ENCODE results near the gene RABGAP1L. TPM values are rescaled to one million over a fixed set of nuclear protein-coding genes. Genes with fewer than 3 reads are reported as not detected.
"Not testable (repeated sequence)": the region's sequence is repeated elsewhere in the genome, so short reads cannot be mapped to it uniquely, and the experiment has no call there.

The RABGAP1L gene
- total RNA-seq, 1 donor from 2014 or later = 44.1 TPM

- TF ChIP-seq CTCF (IDR thresholded peaks at IDR 0.05; ENCODE audit: partially characterized antibody, unreplicated experiment) = no peak
- H3K4me1 Mint-ChIP-seq (ENCODE audit: low read depth, unreplicated experiment) = no peaks in the 10 kb centered on the region
- H3K4me3 Mint-ChIP-seq (ENCODE audit: unreplicated experiment) = no peak overlapping the region
- no peaks in the 10 kb centered on the region for H3K36me3 Mint-ChIP-seq (ENCODE audit: unreplicated experiment)
- H3K27me3 Mint-ChIP-seq (ENCODE audit: unreplicated experiment) = no peaks in the 10 kb centered on the region
- H3K27ac Mint-ChIP-seq (ENCODE audit: unreplicated experiment) = no peak overlapping the region
- H3K9me3 Mint-ChIP-seq (ENCODE audit: unreplicated experiment) = no peaks in the 10 kb centered on the region
- no peak for DNase-seq
Measured at GRCh38 chr1:174892016-174892415, 732.7 kb downstream of the RABGAP1L start.

GRCh38 chr1:174894117-174894762, 734.9 kb downstream of the RABGAP1L start:
- no peaks in the 10 kb centered on the region for H3K36me3 Mint-ChIP-seq (ENCODE audit: unreplicated experiment)
- H3K4me3 Mint-ChIP-seq (ENCODE audit: unreplicated experiment) = no peak overlapping the region
- no peak for DNase-seq
- H3K27me3 Mint-ChIP-seq (ENCODE audit: unreplicated experiment) = no peaks in the 10 kb centered on the region
- TF ChIP-seq CTCF (IDR thresholded peaks at IDR 0.05; ENCODE audit: partially characterized antibody, unreplicated experiment) = no peak
- no peaks in the 10 kb centered on the region for H3K4me1 Mint-ChIP-seq (ENCODE audit: low read depth, unreplicated experiment)
- H3K9me3 Mint-ChIP-seq (ENCODE audit: unreplicated experiment) = no peaks in the 10 kb centered on the region
- H3K27ac Mint-ChIP-seq (ENCODE audit: unreplicated experiment) = no peak overlapping the region

GRCh38 chr1:174895610-174896009, 736.3 kb downstream of the RABGAP1L start:
- not testable (repeated sequence) for H3K27me3 Mint-ChIP-seq (ENCODE audit: unreplicated experiment); H3K36me3 Mint-ChIP-seq (ENCODE audit: unreplicated experiment); H3K4me3 Mint-ChIP-seq (ENCODE audit: unreplicated experiment)

GRCh38 chr1:174898102-174898797, 738.9 kb downstream of the RABGAP1L start:
- DNase-seq = no peak
- H3K4me1 Mint-ChIP-seq (ENCODE audit: low read depth, unreplicated experiment) = peaks cover 3% of the 10 kb centered on the region
- no peak overlapping the region for H3K4me3 Mint-ChIP-seq (ENCODE audit: unreplicated experiment)
- peaks cover 5% of the 10 kb centered on the region for H3K9me3 Mint-ChIP-seq (ENCODE audit: unreplicated experiment)
- TF ChIP-seq CTCF (IDR thresholded peaks at IDR 0.05; ENCODE audit: partially characterized antibody, unreplicated experiment) = no peak
- no peak overlapping the region for H3K27ac Mint-ChIP-seq (ENCODE audit: unreplicated experiment)
- H3K36me3 Mint-ChIP-seq (ENCODE audit: unreplicated experiment) = peaks cover 6% of the 10 kb centered on the region
- peaks cover 3% of the 10 kb centered on the region for H3K27me3 Mint-ChIP-seq (ENCODE audit: unreplicated experiment)

More at GRCh38 chr1:174895610-174896009, 736.3 kb downstream of the RABGAP1L start:
- H3K27ac Mint-ChIP-seq (ENCODE audit: unreplicated experiment); DNase-seq; H3K9me3 Mint-ChIP-seq (ENCODE audit: unreplicated experiment); H3K4me1 Mint-ChIP-seq (ENCODE audit: low read depth, unreplicated experiment): not testable (repeated sequence)

GRCh38 chr1:174900317-174900716, 741.0 kb downstream of the RABGAP1L start:
- H3K27ac Mint-ChIP-seq (ENCODE audit: unreplicated experiment) = no peak overlapping the region

More at GRCh38 chr1:174900317-174900716, 741.0 kb downstream of the RABGAP1L start:
- no peak for TF ChIP-seq CTCF (IDR thresholded peaks at IDR 0.05; ENCODE audit: partially characterized antibody, unreplicated experiment)
- H3K4me3 Mint-ChIP-seq (ENCODE audit: unreplicated experiment) = no peak overlapping the region
- DNase-seq = no peak
- H3K4me1 Mint-ChIP-seq (ENCODE audit: low read depth, unreplicated experiment) = peaks cover 3% of the 10 kb centered on the region
- H3K27me3 Mint-ChIP-seq (ENCODE audit: unreplicated experiment) = peaks cover 3% of the 10 kb centered on the region
- H3K9me3 Mint-ChIP-seq (ENCODE audit: unreplicated experiment) = peaks cover 7% of the 10 kb centered on the region
- peaks cover 11% of the 10 kb centered on the region for H3K36me3 Mint-ChIP-seq (ENCODE audit: unreplicated experiment)

Measured in glutamatergic neuron (in vitro differentiated cells).